ENCODE data around the gene PRKAG2.

- TF ChIP-seq HBP1 (CRISPR knock-in tag; IDR thresholded peaks at IDR 0.05; ENCODE audit: low read depth) (no peak), EP300 (IDR thresholded peaks at IDR 0.05; ENCODE audit: low read depth in 2 of 2, low read length in 2 of 2) (no peak), EP300 (CRISPR knock-in tag; IDR thresholded peaks at IDR 0.05; ENCODE audit: borderline replicate concordance) (no peak), GATAD2A (CRISPR knock-in tag; IDR thresholded peaks at IDR 0.05) (no peak), USF2 (IDR thresholded peaks at IDR 0.05; ENCODE audit: low read depth, low read length) (no peak), USF2 (CRISPR knock-in tag; IDR thresholded peaks at IDR 0.05; ENCODE audit: borderline replicate concordance) (no peak), JUND (CRISPR knock-in tag; IDR thresholded peaks at IDR 0.05) (no peak), PREB (CRISPR knock-in tag; IDR thresholded peaks at IDR 0.05) (no peak), TAF1 (CRISPR knock-in tag; IDR thresholded peaks at IDR 0.05) (no peak), ZSCAN20 (CRISPR knock-in tag; IDR thresholded peaks at IDR 0.05; ENCODE audit: borderline replicate concordance) (no peak), ZNF121 (CRISPR knock-in tag; IDR thresholded peaks at IDR 0.05) (no peak)
- TF ChIP-seq, protein P1, sequence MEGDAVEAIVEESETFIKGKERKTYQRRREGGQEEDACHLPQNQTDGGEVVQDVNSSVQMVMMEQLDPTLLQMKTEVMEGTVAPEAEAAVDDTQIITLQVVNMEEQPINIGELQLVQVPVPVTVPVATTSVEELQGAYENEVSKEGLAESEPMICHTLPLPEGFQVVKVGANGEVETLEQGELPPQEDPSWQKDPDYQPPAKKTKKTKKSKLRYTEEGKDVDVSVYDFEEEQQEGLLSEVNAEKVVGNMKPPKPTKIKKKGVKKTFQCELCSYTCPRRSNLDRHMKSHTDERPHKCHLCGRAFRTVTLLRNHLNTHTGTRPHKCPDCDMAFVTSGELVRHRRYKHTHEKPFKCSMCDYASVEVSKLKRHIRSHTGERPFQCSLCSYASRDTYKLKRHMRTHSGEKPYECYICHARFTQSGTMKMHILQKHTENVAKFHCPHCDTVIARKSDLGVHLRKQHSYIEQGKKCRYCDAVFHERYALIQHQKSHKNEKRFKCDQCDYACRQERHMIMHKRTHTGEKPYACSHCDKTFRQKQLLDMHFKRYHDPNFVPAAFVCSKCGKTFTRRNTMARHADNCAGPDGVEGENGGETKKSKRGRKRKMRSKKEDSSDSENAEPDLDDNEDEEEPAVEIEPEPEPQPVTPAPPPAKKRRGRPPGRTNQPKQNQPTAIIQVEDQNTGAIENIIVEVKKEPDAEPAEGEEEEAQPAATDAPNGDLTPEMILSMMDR (CRISPR knock-in tag; IDR thresholded peaks at IDR 0.05) = no peak
- TF ChIP-seq, protein P2, sequence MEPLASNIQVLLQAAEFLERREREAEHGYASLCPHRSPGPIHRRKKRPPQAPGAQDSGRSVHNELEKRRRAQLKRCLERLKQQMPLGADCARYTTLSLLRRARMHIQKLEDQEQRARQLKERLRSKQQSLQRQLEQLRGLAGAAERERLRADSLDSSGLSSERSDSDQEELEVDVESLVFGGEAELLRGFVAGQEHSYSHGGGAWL (CRISPR knock-in tag; IDR thresholded peaks at IDR 0.05) = no peak
- TF ChIP-seq, protein P3, sequence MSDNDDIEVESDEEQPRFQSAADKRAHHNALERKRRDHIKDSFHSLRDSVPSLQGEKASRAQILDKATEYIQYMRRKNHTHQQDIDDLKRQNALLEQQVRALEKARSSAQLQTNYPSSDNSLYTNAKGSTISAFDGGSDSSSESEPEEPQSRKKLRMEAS (IDR thresholded peaks at IDR 0.05) = no peak
These were observed 290.2 kb downstream of the PRKAG2 start for GRCh38 chr7:151586531-151587260.
